K562 (cell line): ENCODE measurements around the gene ENDOV. TPM values are rescaled to one million over a fixed set of nuclear protein-coding genes. Genes with fewer than 3 reads are reported as not detected.
A peak's percentile ranks its signal among the peaks of the same experiment; 100 is the strongest.

Experiments
- ATAC-seq: fragments of 200-7000 bp; cut with Tn5 transposase; 3 replicates; pipeline ENCODE4 v1.9.1; 2020; ENCODE audit warnings: moderate library complexity
- BruUV-seq: library from RNA; stranded (reverse); fragments of 400-500 nt; replicated peaks from 2 replicates; lab custom pipeline; 2021; lab: Mats Ljungman, UMichigan
- CTCF ChIA-PET: fragments of 300-600 bp; formaldehyde crosslinking; extraction: SDS; loops from one replicate; lab custom pipeline; 2021; ENCODE audit warnings: low intra/inter-chr PET ratio; lab: Yijun Ruan, JAX
- POLR2A ChIA-PET: fragments of 300-600, 350-650 bp; sonication (Branson Sonifier 250); formaldehyde crosslinking; extraction: SDS; loops from one replicate; lab custom pipeline; 2021; ENCODE audit warnings: antibody characterized with exemption, inconsistent platforms; lab: Yijun Ruan, JAX
- DNase-seq, 4 experiments: peaks; one replicate each; pipeline versions ENCODE4 v3.0.0 to v3.0.0-alpha.2; 2011 to 2018; ENCODE audit warnings: low spot score in 3 of 4, mixed read lengths in 3 of 4; ENCODE audit errors: extremely low read depth in 1 of 4
- FAIRE-seq: peaks from 2 replicates; lab custom pipeline; 2011; peaks lifted over from hg19 to GRCh38; lab: Jason Lieb, UNC
- H2AFZ ChIP-seq: 2 replicates; pipeline ENCODE4 v1.6.0; 2011; ENCODE audit warnings: low read depth, low read length, control low read depth, inconsistent platforms
- H3K27ac ChIP-seq: fragments of 200-600 bp; 3 replicates; pipeline ENCODE4 v1.8.0; 2011; ENCODE audit warnings: low read depth, mild to moderate bottlenecking, control low read depth, inconsistent platforms, low read length, moderate library complexity, mixed read lengths; ENCODE audit errors: extremely low read depth
- H3K27me3 ChIP-seq, 2 experiments: fragments of 300-600 bp in 1 of 2; 2 replicates in 1 of 2; 3 replicates in 1 of 2; pipeline versions ENCODE4 v1.6.0 to v1.8.0; 2011; ENCODE audit warnings: inconsistent platforms in 2 of 2, low read length in 2 of 2, mild to moderate bottlenecking in 1 of 2, mixed read lengths in 1 of 2, moderate library complexity in 1 of 2; ENCODE audit not compliant: control insufficient read depth in 2 of 2, insufficient read depth in 2 of 2
- H3K36me3 ChIP-seq: fragments of 300-600 bp; 3 replicates; pipeline ENCODE4 v1.8.0; 2011; ENCODE audit warnings: mild to moderate bottlenecking, low read length, inconsistent platforms; ENCODE audit not compliant: control insufficient read depth, insufficient read depth
- H3K4me1 ChIP-seq, 2 experiments: fragments of 200-600 bp in 1 of 2; replicated peaks in 1 of 2; 2 replicates in 1 of 2; 3 replicates in 1 of 2; pipeline versions ENCODE4 v1.5.1 to v1.8.0; 2011; ENCODE audit warnings: inconsistent platforms in 2 of 2, low read length in 2 of 2, mild to moderate bottlenecking in 1 of 2, mixed read lengths in 1 of 2, moderate library complexity in 1 of 2; ENCODE audit not compliant: control insufficient read depth in 2 of 2, insufficient read depth in 2 of 2
- H3K4me2 ChIP-seq: 2 replicates; pipeline ENCODE4 v1.6.1; 2011; ENCODE audit warnings: low read length, control low read depth, inconsistent platforms, mixed read lengths; ENCODE audit not compliant: insufficient read depth
- H3K4me3 ChIP-seq: fragments of 200-600 bp; sonication (generic), shearing (Covaris generic); 2 replicates; pipeline ENCODE4 v1.5.1; 2016; ENCODE audit warnings: control low read depth, inconsistent platforms
- H3K79me2 ChIP-seq: fragments of 200-600 bp; 3 replicates; pipeline ENCODE4 v1.8.0; 2011; ENCODE audit warnings: low read length, inconsistent platforms; ENCODE audit not compliant: control insufficient read depth, insufficient read depth
- H3K9ac ChIP-seq, 2 experiments: 2 replicates each; pipeline versions ENCODE4 v1.6.0 to v1.6.1; 2011; ENCODE audit warnings: low read depth in 2 of 2, low read length in 2 of 2, control low read depth in 1 of 2, inconsistent platforms in 1 of 2, mild to moderate bottlenecking in 1 of 2, mixed read lengths in 1 of 2; ENCODE audit not compliant: insufficient read depth in 1 of 2
- H3K9me1 ChIP-seq: one replicate; pipeline ENCODE4 v1.6.0; 2011; ENCODE audit warnings: inconsistent platforms, mild to moderate bottlenecking, low read length, moderate library complexity; ENCODE audit not compliant: control insufficient read depth, insufficient read depth
- H3K9me3 ChIP-seq: replicated peaks from 2 replicates; pipeline ENCODE4 v1.5.1; 2011; ENCODE audit warnings: low read depth, low read length, inconsistent platforms; ENCODE audit not compliant: control insufficient read depth, insufficient read depth
- H4K20me1 ChIP-seq: replicated peaks from 2 replicates; pipeline ENCODE4 v1.6.1; 2011; ENCODE audit warnings: low read length, inconsistent platforms, mixed read lengths; ENCODE audit not compliant: control insufficient read depth, insufficient read depth
- CBX1 ChIP-seq: sonication (generic); IDR thresholded peaks from 2 replicates; pipeline ENCODE4 v1.6.1; 2016; ENCODE audit warnings: antibody characterized with exemption, low read depth, mild to moderate bottlenecking
- DNMT1 ChIP-seq: fragments of 450-650 bp; IDR thresholded peaks from 2 replicates; pipeline ENCODE4 v1.6.1; 2016; ENCODE audit warnings: antibody characterized with exemption, mild to moderate bottlenecking
- FOXP1 ChIP-seq: sonication (generic); formaldehyde crosslinking; IDR thresholded peaks from 2 replicates; pipeline ENCODE4 v1.8.0; 2022; ENCODE audit warnings: mild to moderate bottlenecking, missing genetic modification reagents
- SRSF3 ChIP-seq: fragments of 200-400 bp; formaldehyde crosslinking; IDR thresholded peaks from 2 replicates; pipeline ENCODE4 v1.6.1; 2016; ENCODE audit warnings: mild to moderate bottlenecking, low read length, moderate library complexity; ENCODE audit not compliant: insufficient read depth
- ZSCAN29 ChIP-seq: fragments of 450-650 bp; IDR thresholded peaks from 2 replicates; pipeline ENCODE4 v1.6.1; 2017
- WGBS: fragments of 100-300 bp; shearing (Covaris generic); methylation state at CpG from one replicate; pipeline ENCODE4 v1.1.6; 2016; ENCODE audit warnings: low coverage, mixed read lengths; ENCODE audit not compliant: insufficient coverage; ENCODE audit errors: missing lambda C conversion rate; 5-methylcytosine and 5-hydroxymethylcytosine counted together
- in situ Hi-C: fragments of 300-500 bp; cut with MboI; formaldehyde crosslinking; loops from 4 replicates; pipeline ENCODE4 v1.15.0; 2018; ENCODE audit warnings: inconsistent platforms, mixed read lengths
- intact Hi-C: fragments of 100-400 bp; cut with micrococcal nuclease; formaldehyde crosslinking; loops from 2 replicates; pipeline ENCODE4 v1.14.2; 2022
- polyA plus RNA-seq, 8 experiments: library from polyadenylated mRNA; depleted of rRNA in 4 of 8; stranded (reverse) in 5 of 8; unstranded in 3 of 8; fragments of >200 nt; fragmentation: Nextera tagmentation in 2 of 8; fragmentation: Illumina TruSeq in 1 of 8; extraction: Ambion mirVana in 2 of 8; extraction: Trizol in 1 of 8; gene quantifications; 2 replicates each; pipeline versions ENCODE4 v1.2.1 to v1.2.3, GENCODE V29; 2011 to 2014; ENCODE audit warnings: inconsistent platforms in 1 of 8, missing spikeins in 1 of 8
- total RNA-seq, 7 experiments: library from RNA; depleted of rRNA in 6 of 7; stranded (reverse); fragments of >200 nt in 6 of 7; fragmentation: Illumina TruSeq in 2 of 7; extraction: Trizol in 2 of 7; gene quantifications; 2 replicates each; pipeline versions ENCODE4 v1.2.1 to v1.2.3, GENCODE V29; 2011 to 2021; ENCODE audit warnings: low replicate concordance in 1 of 7
- TF ChIP-seq, protein P1 (sequence below): fragments of 250-450 bp; sonication (Bioruptor Pico); IDR thresholded peaks from 2 replicates; pipeline ENCODE4 v1.4.0; 2020
- TF ChIP-seq, protein P2 (sequence below): fragments of 450-650 bp; IDR thresholded peaks from 2 replicates; pipeline ENCODE4 v1.6.1; 2017; ENCODE audit warnings: mild to moderate bottlenecking, moderate library complexity
- TF ChIP-seq, protein P3 (sequence below): fragments of 250-450 bp; sonication (Bioruptor Pico); IDR thresholded peaks from 2 replicates; pipeline ENCODE4 v1.4.0; 2020; ENCODE audit warnings: mild to moderate bottlenecking
- TF ChIP-seq, protein P4 (sequence below): fragments of 250-450 bp; sonication (Bioruptor Pico); IDR thresholded peaks from 2 replicates; pipeline ENCODE4 v1.4.0; 2020

ENDOV gene
- total and polyA plus RNA-seq, 9 of the 15 experiments (the other 6 are each of a cell fraction or from before 2014, with no cell fraction given) = 1.2 to 8.2 (median 3.7) TPM

DNA sequence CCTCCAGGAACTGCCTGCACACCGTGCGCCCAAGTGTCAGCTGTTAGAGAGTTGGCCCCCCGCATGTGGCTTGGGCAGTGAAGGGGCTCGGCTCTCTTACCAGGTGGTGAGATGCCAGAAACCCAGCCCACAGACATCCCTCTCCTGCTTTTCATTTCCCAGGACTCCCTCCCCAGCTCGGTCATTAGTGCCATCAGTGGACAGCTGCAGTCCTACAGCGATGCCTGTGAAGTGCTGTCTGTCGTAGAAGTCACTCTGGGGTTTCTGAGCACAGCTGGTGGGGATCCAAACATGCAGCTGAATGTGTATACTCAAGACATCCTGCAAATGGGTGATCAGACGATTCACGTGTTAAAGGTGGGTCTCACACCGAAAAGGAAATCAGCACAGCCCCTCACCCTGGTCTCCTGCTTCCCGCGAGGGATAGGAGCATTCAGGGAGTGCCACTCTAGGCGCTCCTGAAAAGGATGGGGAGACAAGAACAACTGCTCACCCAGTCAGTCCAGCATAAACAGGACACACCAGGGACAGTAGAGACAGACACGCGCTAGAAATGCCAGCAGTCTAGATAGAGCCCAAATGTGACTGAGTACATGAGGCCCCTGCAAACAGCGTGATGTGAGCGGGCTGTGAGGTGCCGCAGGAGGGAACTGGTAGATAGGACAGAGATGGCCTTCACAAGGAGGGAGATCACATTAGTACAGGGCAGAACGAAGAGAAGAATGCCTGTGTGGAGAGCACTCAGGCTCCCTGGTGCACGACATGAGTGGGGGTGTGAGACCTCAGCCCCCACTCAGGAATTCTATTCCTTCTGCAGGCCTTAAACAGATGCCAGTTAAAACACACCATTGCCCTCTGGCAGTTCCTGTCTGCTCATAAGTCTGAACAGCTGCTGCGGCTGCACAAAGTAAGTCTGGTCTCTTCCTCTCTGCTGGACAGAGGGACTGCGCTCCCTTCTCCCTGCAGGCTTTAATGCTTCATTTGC is 25.7 kb upstream of the ENDOV start:
- Histone ChIP-seq H3K27ac (no peak overlapping the region), H3K4me1 (no peaks in the 10 kb centered on the region), H4K20me1 (no peaks in the 10 kb centered on the region), H3K79me2 (no peaks in the 10 kb centered on the region), H3K4me2 (no peak overlapping the region), H3K4me3 (no peak overlapping the region), H3K9me1 (peaks cover 2% of the 10 kb centered on the region), H3K9me3 (no peaks in the 10 kb centered on the region), H3K9ac (0 out of 4 replicates have a peak overlapping the region, but pooled peaks of 1 of the 2 experiments have one; percentile 24), H3K36me3 (peaks cover 67% of the 10 kb centered on the region; the same call in 2 of the 3 replicates), H3K27me3 (no peaks in the 10 kb centered on the region), H2AFZ (no peak overlapping the region)
- TF ChIP-seq SRSF3 (no peak), DNMT1 (no peak), ZSCAN29 (no peak), FOXP1 (CRISPR knock-in tag) (no peak), CBX1 (no peak)
- TF ChIP-seq, protein P1, sequence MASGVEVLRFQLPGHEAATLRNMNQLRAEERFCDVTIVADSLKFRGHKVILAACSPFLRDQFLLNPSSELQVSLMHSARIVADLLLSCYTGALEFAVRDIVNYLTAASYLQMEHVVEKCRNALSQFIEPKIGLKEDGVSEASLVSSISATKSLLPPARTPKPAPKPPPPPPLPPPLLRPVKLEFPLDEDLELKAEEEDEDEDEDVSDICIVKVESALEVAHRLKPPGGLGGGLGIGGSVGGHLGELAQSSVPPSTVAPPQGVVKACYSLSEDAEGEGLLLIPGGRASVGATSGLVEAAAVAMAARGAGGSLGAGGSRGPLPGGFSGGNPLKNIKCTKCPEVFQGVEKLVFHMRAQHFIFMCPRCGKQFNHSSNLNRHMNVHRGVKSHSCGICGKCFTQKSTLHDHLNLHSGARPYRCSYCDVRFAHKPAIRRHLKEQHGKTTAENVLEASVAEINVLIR = no peak
- TF ChIP-seq, protein P2, sequence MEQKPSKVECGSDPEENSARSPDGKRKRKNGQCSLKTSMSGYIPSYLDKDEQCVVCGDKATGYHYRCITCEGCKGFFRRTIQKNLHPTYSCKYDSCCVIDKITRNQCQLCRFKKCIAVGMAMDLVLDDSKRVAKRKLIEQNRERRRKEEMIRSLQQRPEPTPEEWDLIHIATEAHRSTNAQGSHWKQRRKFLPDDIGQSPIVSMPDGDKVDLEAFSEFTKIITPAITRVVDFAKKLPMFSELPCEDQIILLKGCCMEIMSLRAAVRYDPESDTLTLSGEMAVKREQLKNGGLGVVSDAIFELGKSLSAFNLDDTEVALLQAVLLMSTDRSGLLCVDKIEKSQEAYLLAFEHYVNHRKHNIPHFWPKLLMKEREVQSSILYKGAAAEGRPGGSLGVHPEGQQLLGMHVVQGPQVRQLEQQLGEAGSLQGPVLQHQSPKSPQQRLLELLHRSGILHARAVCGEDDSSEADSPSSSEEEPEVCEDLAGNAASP = no peak
- TF ChIP-seq, protein P3, sequence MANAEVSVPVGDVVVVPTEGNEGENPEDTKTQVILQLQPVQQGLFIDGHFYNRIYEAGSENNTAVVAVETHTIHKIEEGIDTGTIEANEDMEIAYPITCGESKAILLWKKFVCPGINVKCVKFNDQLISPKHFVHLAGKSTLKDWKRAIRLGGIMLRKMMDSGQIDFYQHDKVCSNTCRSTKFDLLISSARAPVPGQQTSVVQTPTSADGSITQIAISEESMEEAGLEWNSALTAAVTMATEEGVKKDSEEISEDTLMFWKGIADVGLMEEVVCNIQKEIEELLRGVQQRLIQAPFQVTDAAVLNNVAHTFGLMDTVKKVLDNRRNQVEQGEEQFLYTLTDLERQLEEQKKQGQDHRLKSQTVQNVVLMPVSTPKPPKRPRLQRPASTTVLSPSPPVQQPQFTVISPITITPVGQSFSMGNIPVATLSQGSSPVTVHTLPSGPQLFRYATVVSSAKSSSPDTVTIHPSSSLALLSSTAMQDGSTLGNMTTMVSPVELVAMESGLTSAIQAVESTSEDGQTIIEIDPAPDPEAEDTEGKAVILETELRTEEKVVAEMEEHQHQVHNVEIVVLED (CRISPR knock-in tag) = no peak
- TF ChIP-seq, protein P4, sequence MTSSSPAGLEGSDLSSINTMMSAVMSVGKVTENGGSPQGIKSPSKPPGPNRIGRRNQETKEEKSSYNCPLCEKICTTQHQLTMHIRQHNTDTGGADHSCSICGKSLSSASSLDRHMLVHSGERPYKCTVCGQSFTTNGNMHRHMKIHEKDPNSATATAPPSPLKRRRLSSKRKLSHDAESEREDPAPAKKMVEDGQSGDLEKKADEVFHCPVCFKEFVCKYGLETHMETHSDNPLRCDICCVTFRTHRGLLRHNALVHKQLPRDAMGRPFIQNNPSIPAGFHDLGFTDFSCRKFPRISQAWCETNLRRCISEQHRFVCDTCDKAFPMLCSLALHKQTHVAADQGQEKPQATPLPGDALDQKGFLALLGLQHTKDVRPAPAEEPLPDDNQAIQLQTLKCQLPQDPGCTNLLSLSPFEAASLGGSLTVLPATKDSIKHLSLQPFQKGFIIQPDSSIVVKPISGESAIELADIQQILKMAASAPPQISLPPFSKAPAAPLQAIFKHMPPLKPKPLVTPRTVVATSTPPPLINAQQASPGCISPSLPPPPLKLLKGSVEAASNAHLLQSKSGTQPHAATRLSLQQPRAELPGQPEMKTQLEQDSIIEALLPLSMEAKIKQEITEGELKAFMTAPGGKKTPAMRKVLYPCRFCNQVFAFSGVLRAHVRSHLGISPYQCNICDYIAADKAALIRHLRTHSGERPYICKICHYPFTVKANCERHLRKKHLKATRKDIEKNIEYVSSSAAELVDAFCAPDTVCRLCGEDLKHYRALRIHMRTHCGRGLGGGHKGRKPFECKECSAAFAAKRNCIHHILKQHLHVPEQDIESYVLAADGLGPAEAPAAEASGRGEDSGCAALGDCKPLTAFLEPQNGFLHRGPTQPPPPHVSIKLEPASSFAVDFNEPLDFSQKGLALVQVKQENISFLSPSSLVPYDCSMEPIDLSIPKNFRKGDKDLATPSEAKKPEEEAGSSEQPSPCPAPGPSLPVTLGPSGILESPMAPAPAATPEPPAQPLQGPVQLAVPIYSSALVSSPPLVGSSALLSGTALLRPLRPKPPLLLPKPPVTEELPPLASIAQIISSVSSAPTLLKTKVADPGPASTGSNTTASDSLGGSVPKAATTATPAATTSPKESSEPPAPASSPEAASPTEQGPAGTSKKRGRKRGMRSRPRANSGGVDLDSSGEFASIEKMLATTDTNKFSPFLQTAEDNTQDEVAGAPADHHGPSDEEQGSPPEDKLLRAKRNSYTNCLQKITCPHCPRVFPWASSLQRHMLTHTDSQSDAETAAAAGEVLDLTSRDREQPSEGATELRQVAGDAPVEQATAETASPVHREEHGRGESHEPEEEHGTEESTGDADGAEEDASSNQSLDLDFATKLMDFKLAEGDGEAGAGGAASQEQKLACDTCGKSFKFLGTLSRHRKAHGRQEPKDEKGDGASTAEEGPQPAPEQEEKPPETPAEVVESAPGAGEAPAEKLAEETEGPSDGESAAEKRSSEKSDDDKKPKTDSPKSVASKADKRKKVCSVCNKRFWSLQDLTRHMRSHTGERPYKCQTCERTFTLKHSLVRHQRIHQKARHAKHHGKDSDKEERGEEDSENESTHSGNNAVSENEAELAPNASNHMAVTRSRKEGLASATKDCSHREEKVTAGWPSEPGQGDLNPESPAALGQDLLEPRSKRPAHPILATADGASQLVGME (CRISPR knock-in tag) = no peak
- no TSS peak for BruUV-seq
- DNase-seq (no peak), FAIRE-seq (no peak), ATAC-seq (no peak)
- in situ Hi-C loops (no loop called here), intact Hi-C loops (no loop called here)
- 73% methylated on average over 21 of the region's 22 CpGs for WGBS
- CTCF ChIA-PET = no interaction called here
- POLR2A ChIA-PET = no interaction called here
